ENCODE data around the gene ARPC5L. TPM values are rescaled to one million over a fixed set of nuclear protein-coding genes. Genes with fewer than 3 reads are reported as not detected.
"Not testable (repeated sequence)": the region's sequence is repeated elsewhere in the genome, so short reads cannot be mapped to it uniquely, and the experiment has no call there.

The ARPC5L gene
- total and polyA plus RNA-seq, 5 donors, result 31.9 to 40.8 (median 37.5) TPM

DNA sequence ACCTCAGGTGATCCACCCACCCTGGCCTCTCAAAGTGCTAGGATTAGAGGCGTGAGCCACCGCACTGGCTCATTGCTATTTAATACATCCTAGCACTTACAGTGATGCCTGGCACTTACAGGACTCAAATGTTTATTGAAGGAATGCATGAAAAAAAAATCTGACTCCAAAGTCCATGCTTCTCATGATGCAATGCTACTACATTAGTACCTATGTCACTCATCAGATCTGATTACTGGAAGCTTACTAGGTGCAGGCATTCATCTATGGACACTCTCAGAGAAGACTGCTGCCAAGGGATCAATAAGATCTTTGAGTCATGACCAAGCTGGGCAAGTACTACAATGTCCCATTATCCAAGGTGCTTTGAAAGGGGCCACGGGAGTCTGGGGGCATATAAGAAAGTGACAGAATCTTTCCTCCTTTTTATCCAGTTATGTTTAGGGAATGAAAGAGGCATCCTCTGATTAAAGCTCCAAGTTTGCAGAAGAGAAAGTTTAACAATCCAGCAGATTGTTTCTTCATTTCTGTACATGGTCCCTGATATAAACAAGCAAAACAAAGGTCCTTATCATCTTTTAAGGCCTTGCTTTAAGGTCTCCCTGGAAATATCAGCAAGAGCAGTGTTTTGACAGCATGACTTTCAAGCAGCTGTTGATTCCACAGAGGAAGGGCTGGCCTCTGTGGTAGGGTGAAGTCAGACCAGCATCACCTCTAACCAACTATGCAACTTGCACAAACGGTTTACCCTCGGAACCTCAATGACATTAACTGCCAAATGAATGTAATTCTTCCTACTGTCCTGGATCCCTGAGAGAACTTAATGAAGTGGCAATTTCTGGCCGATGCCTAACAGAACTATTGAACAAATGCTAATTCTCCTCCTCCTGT lies 35.9 kb downstream of the ARPC5L start:
- no peak for ATAC-seq
- WGBS, result 83% methylated on average over 6 of the region's 6 CpGs
- intact Hi-C loops (cut with DNase I), result no loop called here

DNA sequence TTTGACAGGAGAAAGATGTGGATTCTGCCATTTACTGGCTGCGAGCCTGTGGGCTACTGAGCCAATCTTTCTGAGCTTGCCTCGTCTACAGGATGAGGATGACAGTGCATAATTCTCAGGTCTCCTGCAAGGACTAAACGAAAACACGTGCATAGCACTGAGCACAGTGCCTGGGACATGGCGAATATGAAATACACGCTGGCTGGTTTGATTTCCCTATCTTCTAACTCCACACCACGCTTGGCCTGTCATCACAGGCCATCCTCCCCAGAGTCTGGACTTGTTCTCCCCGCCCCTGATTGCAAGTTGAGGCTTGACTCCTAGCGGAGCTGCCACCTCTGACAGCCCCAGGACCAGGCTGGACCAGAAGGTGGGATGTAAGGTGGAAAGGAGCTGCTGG lies 37.9 kb downstream of the ARPC5L start:
- no peak for ATAC-seq
- 90% methylated on average over 9 of the region's 9 CpGs for WGBS
- Histone ChIP-seq H3K9me3 (ENCODE audit: control insufficient read depth, low read length) (no peaks in the 10 kb centered on the region), H3K27me3 (ENCODE audit: control insufficient read depth, insufficient read depth) (no peaks in the 10 kb centered on the region), H3K27ac (ENCODE audit: low read length) (no peak overlapping the region), H3K4me3 (ENCODE audit: low read length) (no peak overlapping the region), H3K4me1 (ENCODE audit: control insufficient read depth, insufficient read depth, low read length) (no peaks in the 10 kb centered on the region)
- DNase-seq, result no peak
- intact Hi-C loops (cut with DNase I), result no loop called here

More for the DNA sequence above, 35.9 kb downstream of the ARPC5L start:
- no peaks in the 10 kb centered on the region for H3K27me3 ChIP-seq (ENCODE audit: control insufficient read depth, insufficient read depth)
- no peak for DNase-seq
- no peaks in the 10 kb centered on the region for H3K9me3 ChIP-seq (ENCODE audit: control insufficient read depth, low read length)
- H3K4me3 ChIP-seq (ENCODE audit: low read length), result no peak overlapping the region
- no peak overlapping the region for H3K27ac ChIP-seq (ENCODE audit: low read length)
- no peaks in the 10 kb centered on the region for H3K4me1 ChIP-seq (ENCODE audit: control insufficient read depth, insufficient read depth, low read length)

DNA sequence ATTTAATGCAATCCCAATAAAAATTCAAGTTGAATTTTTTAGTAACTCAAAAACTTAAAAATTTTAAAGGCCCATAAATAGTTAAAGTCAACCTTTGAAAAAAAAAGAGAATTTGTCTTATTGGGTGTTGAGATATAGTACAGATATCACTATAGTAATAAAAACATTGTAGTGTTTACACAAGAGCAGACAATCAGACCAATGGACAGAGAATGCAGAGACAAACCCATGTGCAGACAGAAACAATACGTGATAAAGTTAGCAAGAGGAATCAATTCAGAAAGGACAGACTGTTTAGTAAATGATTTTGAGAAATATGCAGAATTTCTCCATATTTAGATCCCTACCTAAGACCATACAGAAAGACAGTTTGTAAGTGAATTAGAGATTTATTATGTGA lies 45.0 kb downstream of the ARPC5L start:
- intact Hi-C loops (cut with DNase I), result no loop called here
- no peak for DNase-seq
- ATAC-seq, result no peak
- Histone ChIP-seq H3K27ac (ENCODE audit: low read length) (no peak overlapping the region), H3K9me3 (ENCODE audit: control insufficient read depth, low read length) (no peaks in the 10 kb centered on the region), H3K27me3 (ENCODE audit: control insufficient read depth, insufficient read depth) (no peaks in the 10 kb centered on the region), H3K4me1 (ENCODE audit: control insufficient read depth, insufficient read depth, low read length) (no peaks in the 10 kb centered on the region), H3K4me3 (ENCODE audit: low read length) (no peak overlapping the region)
- 74% methylated on average over 1 of the region's 1 CpG for WGBS

DNA sequence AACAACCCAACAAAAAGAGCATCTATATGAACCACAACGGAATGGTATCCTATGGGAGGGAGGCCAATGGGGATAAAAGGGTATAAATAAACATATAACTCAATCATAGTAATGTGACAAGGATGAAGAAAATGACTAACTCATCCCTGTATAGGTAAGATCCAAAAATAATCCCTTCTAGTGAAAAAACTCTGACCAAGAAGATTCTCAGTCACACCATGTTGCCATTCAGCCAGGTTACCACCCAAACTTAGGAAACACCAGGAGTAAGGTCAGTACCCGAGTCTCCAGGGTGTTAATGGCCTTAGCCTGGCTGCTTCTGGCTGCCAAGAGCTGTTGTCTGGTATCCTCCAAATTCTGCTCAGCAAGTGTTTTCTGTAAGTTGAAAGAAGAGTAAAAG lies 46.2 kb downstream of the ARPC5L start:
- ATAC-seq, result no peak
- H3K27ac ChIP-seq (ENCODE audit: low read length), result no peak overlapping the region
- H3K4me1 ChIP-seq (ENCODE audit: control insufficient read depth, insufficient read depth, low read length), result no peaks in the 10 kb centered on the region
- no peaks in the 10 kb centered on the region for H3K27me3 ChIP-seq (ENCODE audit: control insufficient read depth, insufficient read depth)
- H3K4me3 ChIP-seq (ENCODE audit: low read length), result no peak overlapping the region
- intact Hi-C loops (cut with DNase I), result no loop called here
- no peaks in the 10 kb centered on the region for H3K9me3 ChIP-seq (ENCODE audit: control insufficient read depth, low read length)
- no peak for DNase-seq
- 83% methylated on average over 2 of the region's 2 CpGs for WGBS

DNA sequence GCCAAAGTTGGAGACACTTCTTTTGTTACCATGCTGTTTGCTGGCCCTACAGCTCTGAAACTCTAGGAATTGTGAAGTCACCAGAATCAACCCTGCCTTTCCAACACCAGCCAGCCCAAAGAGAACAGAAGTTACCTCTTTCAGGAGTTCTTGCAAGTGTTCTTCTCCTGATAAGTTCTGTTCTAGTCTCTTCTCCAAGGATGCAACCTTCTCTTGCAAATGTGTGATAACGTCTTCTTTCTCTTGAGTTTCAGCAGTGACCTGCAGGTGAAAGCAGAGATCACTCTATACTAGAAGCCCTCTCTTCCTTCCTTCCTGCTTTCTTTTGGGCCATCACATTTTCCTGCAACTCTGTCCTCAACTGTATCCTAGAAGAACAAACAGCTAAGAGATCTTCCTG lies 49.8 kb downstream of the ARPC5L start:
- ATAC-seq, result no peak
- intact Hi-C loops (cut with DNase I), result no loop called here
- Histone ChIP-seq H3K4me3 (ENCODE audit: low read length) (no peak overlapping the region), H3K27ac (ENCODE audit: low read length) (no peak overlapping the region), H3K9me3 (ENCODE audit: control insufficient read depth, low read length) (no peaks in the 10 kb centered on the region), H3K27me3 (ENCODE audit: control insufficient read depth, insufficient read depth) (no peaks in the 10 kb centered on the region), H3K4me1 (ENCODE audit: control insufficient read depth, insufficient read depth, low read length) (no peaks in the 10 kb centered on the region)
- WGBS, result 87% methylated on average over 1 of the region's 1 CpG
- no peak for DNase-seq

DNA sequence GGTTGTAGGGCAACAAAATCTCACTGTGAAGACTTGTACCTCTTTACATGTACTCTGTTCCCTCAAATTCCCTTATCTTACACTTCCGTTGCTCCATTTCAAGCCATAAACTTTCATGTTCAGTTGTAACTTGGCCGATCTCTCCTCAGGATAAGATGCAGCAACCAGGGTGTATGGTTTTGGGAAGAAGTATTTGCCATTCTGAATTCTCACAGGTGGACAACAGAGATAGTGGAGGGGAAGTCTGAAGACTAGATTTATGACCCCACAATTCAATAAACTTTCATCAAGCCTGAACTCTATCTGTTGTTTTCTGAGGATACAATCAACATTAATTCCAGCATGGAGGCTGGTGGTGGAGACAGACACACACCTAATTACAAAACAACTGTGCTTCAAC lies 51.4 kb downstream of the ARPC5L start:
- Histone ChIP-seq H3K4me1 (ENCODE audit: control insufficient read depth, insufficient read depth, low read length) (no peaks in the 10 kb centered on the region), H3K27me3 (ENCODE audit: control insufficient read depth, insufficient read depth) (no peaks in the 10 kb centered on the region), H3K9me3 (ENCODE audit: control insufficient read depth, low read length) (no peaks in the 10 kb centered on the region), H3K4me3 (ENCODE audit: low read length) (no peak overlapping the region), H3K27ac (ENCODE audit: low read length) (no peak overlapping the region)
- intact Hi-C loops (cut with DNase I), result no loop called here
- DNase-seq (no peak), ATAC-seq (no peak)
- 93% methylated on average over 2 of the region's 2 CpGs for WGBS

DNA sequence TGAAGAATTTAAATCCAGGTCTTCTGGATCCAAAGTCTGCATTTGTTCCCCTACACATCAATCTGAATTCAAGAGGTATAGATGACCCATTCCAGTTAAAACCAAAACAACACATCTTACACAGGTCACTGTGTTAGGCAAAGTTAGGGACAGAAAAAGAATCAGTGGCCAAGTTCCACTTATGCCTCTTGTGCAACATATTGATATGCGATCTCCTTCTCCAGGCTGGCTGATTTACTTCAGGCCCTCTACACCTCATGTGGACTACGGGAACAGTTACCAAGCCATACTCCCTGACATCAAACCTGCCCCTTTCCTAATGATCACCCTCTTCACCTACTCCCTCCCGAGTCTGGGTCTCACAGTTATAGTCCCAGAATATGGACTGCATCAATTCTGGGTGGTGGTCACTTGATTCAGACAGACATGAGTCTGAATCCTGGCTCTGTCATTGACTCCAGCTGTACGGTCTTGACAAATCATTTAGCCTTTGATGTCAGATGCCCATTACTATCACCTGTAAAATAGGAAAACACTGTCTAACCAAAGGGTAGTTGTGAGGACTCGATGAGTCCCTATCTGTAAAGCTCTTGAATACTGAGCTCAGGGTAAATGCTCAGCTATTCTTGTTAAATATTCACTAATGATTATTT lies 52.9 kb downstream of the ARPC5L start:
- H3K27me3 ChIP-seq (ENCODE audit: control insufficient read depth, insufficient read depth), result no peaks in the 10 kb centered on the region
- WGBS, result 95% methylated on average over 5 of the region's 5 CpGs
- intact Hi-C loops (cut with DNase I), result no loop called here
- DNase-seq (no peak), ATAC-seq (no peak)
- H3K9me3 ChIP-seq (ENCODE audit: control insufficient read depth, low read length), result no peaks in the 10 kb centered on the region
- H3K27ac ChIP-seq (ENCODE audit: low read length), result no peak overlapping the region
- H3K4me3 ChIP-seq (ENCODE audit: low read length), result no peak overlapping the region
- H3K4me1 ChIP-seq (ENCODE audit: control insufficient read depth, insufficient read depth, low read length), result no peaks in the 10 kb centered on the region

DNA sequence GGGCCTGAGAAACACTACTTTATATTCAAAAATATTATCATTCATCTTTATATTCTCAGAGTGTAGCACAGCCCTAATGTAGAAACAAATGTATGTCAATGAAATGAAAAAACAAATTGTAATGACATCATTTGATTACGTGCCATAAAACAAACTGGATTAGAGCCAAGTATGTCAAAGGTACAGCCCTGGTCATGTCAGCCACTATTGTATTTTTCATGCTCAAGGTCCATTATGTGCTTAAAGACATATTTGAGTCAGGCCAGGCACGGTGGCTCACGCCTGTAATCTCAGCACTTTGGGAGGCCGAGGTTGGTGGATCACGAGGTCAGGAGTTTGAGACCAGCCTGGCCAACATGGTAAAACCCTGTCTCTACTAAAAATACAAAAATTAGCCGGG lies 58.5 kb downstream of the ARPC5L start:
- DNase-seq; H3K27me3 ChIP-seq (ENCODE audit: control insufficient read depth, insufficient read depth); intact Hi-C loops (cut with DNase I); H3K4me3 ChIP-seq (ENCODE audit: low read length); H3K9me3 ChIP-seq (ENCODE audit: control insufficient read depth, low read length); H3K27ac ChIP-seq (ENCODE audit: low read length); H3K4me1 ChIP-seq (ENCODE audit: control insufficient read depth, insufficient read depth, low read length); ATAC-seq: not testable (repeated sequence)
- 77% methylated on average over 6 of the region's 6 CpGs for WGBS

Other genes with a start within 250 kb of the ARPC5L start
- 1 to 10 TPM in 1 of 4 donors, under 1 TPM in 3; 0.85 to 1.9 (median 0.93) TPM for gene NR6A1, start 90.8 kb upstream of the ARPC5L start, total RNA-seq
- 0.57 TPM for gene NR6A1, start 90.8 kb upstream of the ARPC5L start, polyA plus RNA-seq
- gene OLFML2A, start 85.0 kb upstream of the ARPC5L start, total RNA-seq, result 10 to 100 TPM; 27.4 to 34.4 (median 30.8) TPM
- 15.1 TPM for gene OLFML2A, start 85.0 kb upstream of the ARPC5L start, polyA plus RNA-seq
- not detected for gene WDR38, start 8.7 kb upstream of the ARPC5L start, total RNA-seq
- 0.09 TPM for gene WDR38, start 8.7 kb upstream of the ARPC5L start, polyA plus RNA-seq
- gene RPL35, start 173 bp upstream of the ARPC5L start, total RNA-seq, result 100 to 1,000 TPM; 696 to 797 (median 747) TPM
- 2,205 TPM for gene RPL35, start 173 bp upstream of the ARPC5L start, polyA plus RNA-seq
- gene GOLGA1, start 79.0 kb downstream of the ARPC5L start, total RNA-seq, result 10 to 100 TPM; 17.9 to 20.0 (median 19.4) TPM
- gene GOLGA1, start 79.0 kb downstream of the ARPC5L start, polyA plus RNA-seq, result 8.7 TPM

Measured in right cardiac atrium (tissue), 5 donors.